ENCODE data around the gene PLCD4. TPM values are rescaled to one million over a fixed set of nuclear protein-coding genes. Genes with fewer than 3 reads are reported as not detected.

The PLCD4 gene
- total and polyA plus RNA-seq, 2 experiments from 2014 or later: 0.65 to 1.7 TPM

DNA sequence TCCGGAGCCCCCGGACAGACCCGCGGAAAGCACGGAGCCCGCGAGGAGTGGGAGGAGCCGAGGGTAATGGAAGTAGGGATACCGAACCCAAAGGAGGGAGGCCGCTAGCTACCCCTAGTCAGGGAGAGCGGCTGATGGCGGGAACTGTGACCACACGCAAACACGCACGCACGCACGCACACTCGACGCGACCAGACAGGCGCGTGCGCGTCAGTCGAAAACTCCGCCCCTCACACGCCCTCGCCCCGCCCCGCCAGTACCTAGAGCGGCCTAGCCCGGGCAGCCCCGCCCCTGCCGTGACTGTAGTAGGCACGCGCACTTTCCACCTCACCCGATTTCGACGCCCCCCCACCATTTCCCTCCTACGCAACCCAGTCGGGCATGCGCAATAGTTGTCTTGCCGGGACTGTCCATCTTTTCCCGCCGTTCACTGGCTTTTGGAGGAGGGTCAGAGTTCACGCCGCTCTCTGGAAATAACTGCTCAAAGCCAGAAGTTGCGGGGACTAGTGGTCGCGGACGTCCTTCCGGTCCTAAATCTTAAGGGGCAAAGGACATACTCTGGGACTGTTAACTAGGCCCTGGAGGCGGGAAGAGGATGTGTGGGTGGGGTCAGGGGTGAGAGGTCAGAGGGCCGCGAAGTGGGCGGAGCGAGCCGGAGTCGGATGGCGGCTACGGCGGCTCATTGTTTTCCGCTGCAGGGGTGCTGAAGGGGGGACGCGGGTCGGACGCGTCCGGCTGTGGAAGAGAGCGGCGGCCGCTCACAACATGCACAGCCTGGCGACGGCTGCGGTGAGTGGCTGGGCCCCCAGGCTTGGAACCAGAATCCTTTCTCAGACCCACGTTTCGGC, 39.3 kb upstream of the PLCD4 start, which contains the start of the genes CNOT9 and USP37:
CNOT9 (plus strand) TSS at position 650 of the 848 bp plus-strand sequence; CDS start at position 766, 116 bp downstream.
USP37 (minus strand) TSS at position 162 of the 848 bp plus-strand sequence. CDS start 9,698 bp downstream, outside the sequence.
- Histone ChIP-seq H4K20me1 (ENCODE audit: insufficient read depth, poor library complexity, severe bottlenecking) (peaks cover 7% of the 10 kb centered on the region), H3K4me2 (peak within 1 kb of the TSS; percentile 90), H2AFZ (peak within 1 kb of the TSS; percentile 84), H3K4me1 (ENCODE audit: insufficient read depth) (peaks cover 11% of the 10 kb centered on the region), H3K27me3 (no peaks in the 10 kb centered on the region), H3K9me2 (replicated peaks; ENCODE audit: insufficient read depth) (no peaks in the 10 kb centered on the region), H3K79me2 (peaks cover 92% of the 10 kb centered on the region), H3K36me3 (replicated peaks; ENCODE audit: insufficient read depth, low read depth) (no peaks in the 10 kb centered on the region), H3K4me3 (peak within 1 kb of the TSS; percentile 71), H3K27ac (peak within 1 kb of the TSS; percentile 97), H3K9me3 (ENCODE audit: low read depth) (no peaks in the 10 kb centered on the region)
- TF ChIP-seq EZH2phosphoT487 (IDR thresholded peaks at IDR 0.05; ENCODE audit: low read depth, severe bottlenecking, unreplicated experiment): no peak
- no peak for TF ChIP-seq EZH2 (IDR thresholded peaks at IDR 0.05; ENCODE audit: borderline replicate concordance)
- TF ChIP-seq, protein P1, sequence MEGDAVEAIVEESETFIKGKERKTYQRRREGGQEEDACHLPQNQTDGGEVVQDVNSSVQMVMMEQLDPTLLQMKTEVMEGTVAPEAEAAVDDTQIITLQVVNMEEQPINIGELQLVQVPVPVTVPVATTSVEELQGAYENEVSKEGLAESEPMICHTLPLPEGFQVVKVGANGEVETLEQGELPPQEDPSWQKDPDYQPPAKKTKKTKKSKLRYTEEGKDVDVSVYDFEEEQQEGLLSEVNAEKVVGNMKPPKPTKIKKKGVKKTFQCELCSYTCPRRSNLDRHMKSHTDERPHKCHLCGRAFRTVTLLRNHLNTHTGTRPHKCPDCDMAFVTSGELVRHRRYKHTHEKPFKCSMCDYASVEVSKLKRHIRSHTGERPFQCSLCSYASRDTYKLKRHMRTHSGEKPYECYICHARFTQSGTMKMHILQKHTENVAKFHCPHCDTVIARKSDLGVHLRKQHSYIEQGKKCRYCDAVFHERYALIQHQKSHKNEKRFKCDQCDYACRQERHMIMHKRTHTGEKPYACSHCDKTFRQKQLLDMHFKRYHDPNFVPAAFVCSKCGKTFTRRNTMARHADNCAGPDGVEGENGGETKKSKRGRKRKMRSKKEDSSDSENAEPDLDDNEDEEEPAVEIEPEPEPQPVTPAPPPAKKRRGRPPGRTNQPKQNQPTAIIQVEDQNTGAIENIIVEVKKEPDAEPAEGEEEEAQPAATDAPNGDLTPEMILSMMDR (IDR thresholded peaks at IDR 0.05; ENCODE audit: poor library complexity): no peak
- peak; percentile 100 for DNase-seq (ENCODE audit: low spot score)
- 1% methylated on average over 72 of the region's 77 CpGs for WGBS (ENCODE audit: low lambda C conversion rate, missing lambda C conversion rate)

DNA sequence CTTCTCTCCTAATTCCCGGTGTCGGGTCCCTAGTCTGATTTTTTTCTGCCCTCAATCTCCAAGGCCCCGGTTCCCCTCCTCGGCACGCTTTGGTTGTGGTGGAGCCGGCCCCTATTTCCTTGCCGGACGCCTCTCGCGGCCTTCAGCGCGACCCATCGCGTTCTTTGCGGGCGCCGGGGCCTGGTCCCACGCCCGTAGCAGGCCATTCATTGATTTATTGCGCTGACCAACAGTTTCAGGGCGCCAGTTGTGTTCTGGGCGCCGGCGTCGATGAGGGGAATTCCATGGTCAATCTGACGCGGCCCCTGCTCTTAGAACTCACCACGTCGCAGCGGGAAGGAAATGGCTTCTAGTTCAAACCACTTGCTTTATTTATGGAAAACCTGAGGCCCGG, 38.7 kb upstream of the PLCD4 start:
- peak overlapping the region; percentile 90 for H3K4me2 ChIP-seq
- peak overlapping the region; percentile 97 for H3K27ac ChIP-seq
- DNase-seq (ENCODE audit: low spot score): peak; percentile 78
- H2AFZ ChIP-seq: peak overlapping the region; percentile 84
- H3K79me2 ChIP-seq: peaks cover 92% of the 10 kb centered on the region
- H3K4me1 ChIP-seq (ENCODE audit: insufficient read depth): peaks cover 11% of the 10 kb centered on the region
- H3K36me3 ChIP-seq (replicated peaks; ENCODE audit: insufficient read depth, low read depth): no peaks in the 10 kb centered on the region
- H3K27me3 ChIP-seq: no peaks in the 10 kb centered on the region
- H3K4me3 ChIP-seq: peak overlapping the region; percentile 71
- no peaks in the 10 kb centered on the region for H3K9me3 ChIP-seq (ENCODE audit: low read depth)
- H3K9me2 ChIP-seq (replicated peaks; ENCODE audit: insufficient read depth): no peaks in the 10 kb centered on the region
- TF ChIP-seq, protein P1 (IDR thresholded peaks at IDR 0.05; ENCODE audit: poor library complexity): no peak
- no peak for TF ChIP-seq EZH2 (IDR thresholded peaks at IDR 0.05; ENCODE audit: borderline replicate concordance)
- TF ChIP-seq EZH2phosphoT487 (IDR thresholded peaks at IDR 0.05; ENCODE audit: low read depth, severe bottlenecking, unreplicated experiment): no peak
- H4K20me1 ChIP-seq (ENCODE audit: insufficient read depth, poor library complexity, severe bottlenecking): peaks cover 7% of the 10 kb centered on the region
- WGBS (ENCODE audit: low lambda C conversion rate, missing lambda C conversion rate): 2% methylated on average over 31 of the region's 31 CpGs

DNA sequence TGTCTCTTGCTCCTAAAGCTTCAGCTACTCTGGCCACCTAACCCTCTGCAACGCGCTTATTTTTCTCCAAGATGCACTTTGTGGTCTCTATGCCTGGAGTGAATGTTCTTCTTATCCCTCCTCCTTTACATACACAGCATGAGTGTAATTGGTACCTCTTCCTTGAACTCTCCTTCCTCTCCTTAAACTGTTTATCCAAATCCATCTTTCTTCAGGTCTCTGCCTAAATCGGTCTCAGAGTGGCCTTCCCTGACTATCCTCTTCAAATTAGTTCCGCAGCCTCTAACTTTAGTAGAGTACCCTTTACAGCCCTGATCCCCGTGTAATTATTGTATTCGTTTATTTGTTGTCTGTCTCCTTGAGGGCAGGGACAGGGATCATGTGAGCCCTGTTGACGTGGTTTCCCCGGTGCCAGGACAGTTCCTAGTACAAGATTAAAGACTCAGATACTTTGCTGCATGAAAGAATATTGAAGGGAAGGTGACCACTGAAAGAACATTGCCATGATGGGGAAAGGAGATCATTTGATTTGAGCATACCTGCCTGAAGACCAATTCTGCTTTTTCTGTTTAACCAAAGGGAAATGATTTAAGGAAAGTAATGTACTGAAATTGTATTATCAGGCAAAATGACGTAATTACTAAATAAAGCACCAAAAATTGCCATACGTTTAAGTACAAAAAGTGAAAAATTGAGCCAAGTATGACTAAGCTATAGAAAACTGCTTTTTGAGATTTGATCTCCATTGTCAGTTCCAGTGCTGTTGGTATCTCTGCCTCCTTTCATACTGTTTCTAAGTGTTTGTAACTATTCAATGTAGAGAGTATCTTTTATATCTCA, 37.8 kb upstream of the PLCD4 start:
- Histone ChIP-seq H3K79me2 (peaks cover 92% of the 10 kb centered on the region), H3K4me3 (peak overlapping the region; percentile 71), H3K4me2 (peak overlapping the region; percentile 90), H3K9me3 (ENCODE audit: low read depth) (no peaks in the 10 kb centered on the region), H2AFZ (peak overlapping the region; percentile 84), H3K4me1 (ENCODE audit: insufficient read depth) (peaks cover 11% of the 10 kb centered on the region), H3K36me3 (replicated peaks; ENCODE audit: insufficient read depth, low read depth) (no peaks in the 10 kb centered on the region), H3K9me2 (replicated peaks; ENCODE audit: insufficient read depth) (no peaks in the 10 kb centered on the region), H4K20me1 (ENCODE audit: insufficient read depth, poor library complexity, severe bottlenecking) (peaks cover 7% of the 10 kb centered on the region), H3K27me3 (no peaks in the 10 kb centered on the region), H3K27ac (peak overlapping the region; percentile 97)
- WGBS (ENCODE audit: low lambda C conversion rate, missing lambda C conversion rate): 6% methylated on average over 10 of the region's 10 CpGs
- TF ChIP-seq, protein P1 (IDR thresholded peaks at IDR 0.05; ENCODE audit: poor library complexity): no peak
- peak; percentile 57 for DNase-seq (ENCODE audit: low spot score)
